ENCODE measurements around the gene CREB3. TPM values are rescaled to one million over a fixed set of nuclear protein-coding genes. Genes with fewer than 3 reads are reported as not detected.

The CREB3 gene
- polyA plus RNA-seq, 2 of the 4 experiments (the other 2 are of a cell fraction), result 33.3 to 51.3 TPM

- peaks cover 13% of the 10 kb centered on the region for H3K4me1 ChIP-seq
- no peak for TF ChIP-seq FOSB (CRISPR knock-in tag; IDR thresholded peaks at IDR 0.05)
- no peak for TF ChIP-seq JUN (IDR thresholded peaks at IDR 0.05)
- no peak for TF ChIP-seq CEBPB (IDR thresholded peaks at IDR 0.05)
- TF ChIP-seq CHD2 (IDR thresholded peaks at IDR 0.05; ENCODE audit: low read length, partially characterized antibody), result no peak
- no peak for TF ChIP-seq FOSL2 (IDR thresholded peaks at IDR 0.05)
- no peak for TF ChIP-seq FOSL2 (CRISPR knock-in tag; IDR thresholded peaks at IDR 0.05)
- TF ChIP-seq HOXA7 (CRISPR knock-in tag; IDR thresholded peaks at IDR 0.05), result no peak
- TF ChIP-seq BHLHE40 (IDR thresholded peaks at IDR 0.05; ENCODE audit: low read depth, low read length), result no peak
- TF ChIP-seq JUNB (IDR thresholded peaks at IDR 0.05), result no peak
- TF ChIP-seq MAZ (IDR thresholded peaks at IDR 0.05; ENCODE audit: borderline replicate concordance, low read depth, low read length), result no peak
- no peak for TF ChIP-seq NR3C1 (IDR thresholded peaks at IDR 0.05)
- no peaks in the 10 kb centered on the region for H3K9me3 ChIP-seq
- ATAC-seq (no peak; a peak in 1 of 6 replicates), FAIRE-seq (no peak), DNase-seq (ENCODE audit: low read depth in 1 of 2, low spot score in 1 of 2) (no peak)
- H3K4me2 ChIP-seq, result no peak overlapping the region
- H3K4me3 ChIP-seq, result no peak overlapping the region
- no peak overlapping the region for H3K27ac ChIP-seq
- CTCF ChIA-PET, result interaction anchor here (1.0 to 13.6 kb wide), 5 partner anchors 13 to 83 kb away, joined by 3 to 116 read pairs (median 16); partner anchors contain the start of genes CCDC107, CREB3, HINT2 and MSMP
- POLR2A ChIA-PET, result interaction anchor here (0.5 to 2.2 kb wide), 3 partner anchors 9 to 47 kb away, joined by 3 to 8 read pairs (median 6); partner anchors contain the start of genes CREB3 and TLN1
- 93% methylated on average over 7 of the region's 7 CpGs for WGBS (ENCODE audit: missing lambda C conversion rate)
Measured at GRCh38 chr9:35741740-35742139, 9.3 kb downstream of the CREB3 start.

GRCh38 chr9:35743452-35743851 is 11.0 kb downstream of the CREB3 start:
- Histone ChIP-seq H3K9me3 (no peaks in the 10 kb centered on the region), H3K4me2 (no peak overlapping the region), H3K27ac (no peak overlapping the region), H3K4me1 (peaks cover 24% of the 10 kb centered on the region), H3K4me3 (no peak overlapping the region)
- no peak for DNase-seq (ENCODE audit: low read depth in 1 of 2, low spot score in 1 of 2)
- no peak for FAIRE-seq
- WGBS (ENCODE audit: missing lambda C conversion rate), result 75% methylated on average over 2 of the region's 2 CpGs
- no peak for ATAC-seq
- ChIA-PET POLR2A (interaction anchor here (1.2 kb wide), 1 partner anchor 11 kb away, joined by 3 read pairs; the partner anchor contains the start of genes CREB3 and TLN1), CTCF (interaction anchor here (0.9 to 13.6 kb wide), 8 partner anchors 6 to 84 kb away, joined by 3 to 116 read pairs (median 5); partner anchors contain the start of genes CREB3, MSMP and TLN1)
- TF ChIP-seq MAX (IDR thresholded peaks at IDR 0.05), result no peak
- TF ChIP-seq CHD2 (IDR thresholded peaks at IDR 0.05; ENCODE audit: low read length, partially characterized antibody), result no peak
- TF ChIP-seq KDM1A (IDR thresholded peaks at IDR 0.05; ENCODE audit: low read depth), result no peak
- TF ChIP-seq RNF2 (IDR thresholded peaks at IDR 0.05; ENCODE audit: borderline replicate concordance, low read depth), result no peak
- TF ChIP-seq RARB (CRISPR knock-in tag; IDR thresholded peaks at IDR 0.05), result no peak
- TF ChIP-seq JUN (IDR thresholded peaks at IDR 0.05), result no peak
- no peak for TF ChIP-seq SMC3 (IDR thresholded peaks at IDR 0.05)

- H3K4me3 ChIP-seq, result no peak overlapping the region
- no peak for FAIRE-seq
- no peak overlapping the region for H3K27ac ChIP-seq
- ATAC-seq, result no peak
- WGBS (ENCODE audit: missing lambda C conversion rate), result 85% methylated on average over 8 of the region's 8 CpGs
- H3K9me3 ChIP-seq, result no peaks in the 10 kb centered on the region
- ChIA-PET CTCF (interaction anchor here (0.7 to 13.6 kb wide), 8 partner anchors 6 to 85 kb away, joined by 3 to 116 read pairs (median 5); partner anchors contain the start of genes CREB3, MSMP and TLN1), POLR2A (interaction anchor here (1.2 kb wide), 1 partner anchor 12 kb away, joined by 3 read pairs; the partner anchor contains the start of genes CREB3 and TLN1)
- H3K4me1 ChIP-seq, result peaks cover 24% of the 10 kb centered on the region
- no peak overlapping the region for H3K4me2 ChIP-seq
- no peak for DNase-seq (ENCODE audit: low read depth in 1 of 2, low spot score in 1 of 2)
- TF ChIP-seq KDM5A (IDR thresholded peaks at IDR 0.05), result no peak
- no peak for TF ChIP-seq ZFP36 (IDR thresholded peaks at IDR 0.05; ENCODE audit: borderline replicate concordance, partially characterized antibody)
- TF ChIP-seq KDM1A (IDR thresholded peaks at IDR 0.05; ENCODE audit: low read depth), result no peak
- no peak for TF ChIP-seq MYC (IDR thresholded peaks at IDR 0.05; ENCODE audit: borderline replicate concordance, low read length)
- no peak for TF ChIP-seq HOXA7 (CRISPR knock-in tag; IDR thresholded peaks at IDR 0.05)
- TF ChIP-seq USF2 (IDR thresholded peaks at IDR 0.05), result no peak
- TF ChIP-seq CHD2 (IDR thresholded peaks at IDR 0.05; ENCODE audit: low read length, partially characterized antibody), result no peak
- TF ChIP-seq TP53 (CRISPR knock-in tag; IDR thresholded peaks at IDR 0.05), result no peak
- TF ChIP-seq HMGXB4 (CRISPR knock-in tag; IDR thresholded peaks at IDR 0.05; ENCODE audit: borderline replicate concordance), result no peak
- no peak for TF ChIP-seq EP300 (IDR thresholded peaks at IDR 0.05)
- TF ChIP-seq EHMT2 (IDR thresholded peaks at IDR 0.05; ENCODE audit: low read depth), result no peak
- no peak for TF ChIP-seq PHF8 (IDR thresholded peaks at IDR 0.05; ENCODE audit: borderline replicate concordance, low read depth)
- TF ChIP-seq BCL3 (IDR thresholded peaks at IDR 0.05), result no peak
- no peak for TF ChIP-seq CTCF (IDR thresholded peaks at IDR 0.05)
- no peak for TF ChIP-seq FOSL2 (IDR thresholded peaks at IDR 0.05)
- no peak for TF ChIP-seq FOSL2 (CRISPR knock-in tag; IDR thresholded peaks at IDR 0.05)
Measured at GRCh38 chr9:35743880-35744518, 11.5 kb downstream of the CREB3 start.

Data from A549 (cell line).